ENCODE measurements around the gene FAM151A. TPM values are rescaled to one million over a fixed set of nuclear protein-coding genes. Genes with fewer than 3 reads are reported as not detected.

Gene FAM151A
- total and polyA plus RNA-seq, 9 donors, result 0.06 TPM; not detected in 8

GRCh38 chr1:54599211-54599823 lies 24.0 kb downstream of the FAM151A start:
- H3K27ac ChIP-seq, result no peak overlapping the region
- H3K4me3 ChIP-seq, result no peak overlapping the region
- H3K4me1 ChIP-seq (ENCODE audit: insufficient read depth), result no peaks in the 10 kb centered on the region
- H3K9me3 ChIP-seq, result no peaks in the 10 kb centered on the region
- intact Hi-C loops (cut with DNase I), result no loop called here
- DNase-seq, result no peak
- H3K27me3 ChIP-seq, result no peaks in the 10 kb centered on the region
- TF ChIP-seq EP300 (IDR thresholded peaks at IDR 0.05), result no peak
- TF ChIP-seq CTCF (IDR thresholded peaks at IDR 0.05), result no peak
- TF ChIP-seq POLR2A (IDR thresholded peaks at IDR 0.05), result no peak
- H3K36me3 ChIP-seq, result no peaks in the 10 kb centered on the region
- 87 to 91% (median 89%) methylated on average over 13 of the region's 13 CpGs for WGBS, 3 donors

- Histone ChIP-seq H3K4me1 (ENCODE audit: insufficient read depth) (no peaks in the 10 kb centered on the region), H3K4me3 (no peak overlapping the region), H3K27ac (no peak overlapping the region), H3K27me3 (no peaks in the 10 kb centered on the region), H3K9me3 (no peaks in the 10 kb centered on the region), H3K36me3 (no peaks in the 10 kb centered on the region)
- no peak for DNase-seq
- intact Hi-C loops (cut with DNase I), result no loop called here
- no peak for TF ChIP-seq CTCF (IDR thresholded peaks at IDR 0.05)
- TF ChIP-seq EP300 (IDR thresholded peaks at IDR 0.05), result no peak
- TF ChIP-seq POLR2A (IDR thresholded peaks at IDR 0.05), result no peak
- 79 to 86% (median 84%) methylated on average over 3 of the region's 3 CpGs for WGBS, 3 donors
Observed at GRCh38 chr1:54597455-54598030, 25.8 kb downstream of the FAM151A start.

GRCh38 chr1:54596756-54597155 lies 26.6 kb downstream of the FAM151A start:
- whole genome bisulfite sequencing, 3 donors, result 86 to 90% (median 86%) methylated on average over 3 of the region's 3 CpGs

GRCh38 chr1:54595956-54596498 lies 27.3 kb downstream of the FAM151A start:
- Histone ChIP-seq H3K4me1 (ENCODE audit: insufficient read depth) (no peaks in the 10 kb centered on the region), H3K27me3 (no peaks in the 10 kb centered on the region), H3K27ac (no peak overlapping the region), H3K36me3 (no peaks in the 10 kb centered on the region), H3K4me3 (no peak overlapping the region), H3K9me3 (no peaks in the 10 kb centered on the region)
- intact Hi-C loops (cut with DNase I), result no loop called here
- 94 to 96% (median 95%) methylated on average over 3 of the region's 3 CpGs for WGBS, 3 donors
- TF ChIP-seq CTCF (IDR thresholded peaks at IDR 0.05) (no peak), POLR2A (IDR thresholded peaks at IDR 0.05) (no peak), EP300 (IDR thresholded peaks at IDR 0.05) (no peak)
- DNase-seq, result no peak

More at GRCh38 chr1:54596756-54597155, 26.6 kb downstream of the FAM151A start:
- intact Hi-C loops (cut with DNase I), result no loop called here
- no peak for TF ChIP-seq CTCF (IDR thresholded peaks at IDR 0.05)
- no peak for TF ChIP-seq POLR2A (IDR thresholded peaks at IDR 0.05)
- TF ChIP-seq EP300 (IDR thresholded peaks at IDR 0.05), result no peak
- no peak overlapping the region for H3K27ac ChIP-seq
- no peaks in the 10 kb centered on the region for H3K36me3 ChIP-seq
- H3K4me3 ChIP-seq, result no peak overlapping the region
- no peak for DNase-seq
- H3K4me1 ChIP-seq (ENCODE audit: insufficient read depth), result no peaks in the 10 kb centered on the region
- H3K9me3 ChIP-seq, result no peaks in the 10 kb centered on the region
- H3K27me3 ChIP-seq, result no peaks in the 10 kb centered on the region
